ENCODE data around the gene UBE2K. TPM values are rescaled to one million over a fixed set of nuclear protein-coding genes. Genes with fewer than 3 reads are reported as not detected.

The UBE2K gene
- total RNA-seq, 1 experiment from 2014 or later, result 126 TPM

DNA sequence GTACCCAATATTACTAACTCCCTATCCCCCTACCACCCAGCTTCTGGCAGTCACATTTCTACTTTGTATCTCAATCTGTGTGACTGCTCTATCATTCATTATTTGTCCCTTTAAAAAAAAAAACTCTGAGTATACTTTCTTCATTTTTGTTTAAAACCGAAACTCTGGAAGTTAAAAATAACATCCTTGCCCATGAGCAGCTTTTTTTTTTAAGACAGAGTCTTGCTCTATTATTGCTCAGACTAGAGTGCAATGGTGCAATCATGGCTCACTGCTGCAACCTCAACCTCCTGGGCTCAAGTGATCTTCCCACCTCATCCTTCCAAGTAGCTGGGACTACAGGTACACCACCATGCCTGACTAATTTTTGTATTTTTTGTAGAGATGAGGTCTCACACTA lies 15.8 kb downstream of the UBE2K start:
- H3K9me3 ChIP-seq (ENCODE audit: control insufficient read depth in 1 of 2, insufficient read depth in 1 of 2, low read depth in 1 of 2, low read length in 2 of 2), result no peaks in the 10 kb centered on the region
- H3K4me1 ChIP-seq (ENCODE audit: control insufficient read depth in 1 of 2, insufficient read depth in 2 of 2, low read length in 2 of 2), result peaks cover 4 to 6% of the 10 kb centered on the region in 2 experiments; a peak in 2 of 4 replicates
- POLR2A ChIA-PET, result interaction anchor here (0.7 kb wide), 1 partner anchor 37 kb away, joined by 3 read pairs; no protein-coding TSS in a partner anchor
- no peak for DNase-seq (ENCODE audit: low read depth, low spot score)
- no TSS peak for BruUV-seq (replicated peaks)
- no peak overlapping the region for H3K4me2 ChIP-seq (ENCODE audit: low read length)
- RAD21 ChIA-PET (ENCODE audit: low non-redundant PET in 1 of 2, low total read pairs in 2 of 2, uncharacterized antibody in 2 of 2, unreplicated experiment in 2 of 2), result no interaction called here
- ATAC-seq, result no peak
- CTCF ChIA-PET, result no interaction called here
- H2AFZ ChIP-seq (ENCODE audit: low read depth, low read length, poor library complexity, severe bottlenecking), result no peak overlapping the region
- TF ChIP-seq ZNF274 (IDR thresholded peaks at IDR 0.05; ENCODE audit: low read depth, low read length), result no peak
- no peak for TF ChIP-seq CBX3 (IDR thresholded peaks at IDR 0.05; ENCODE audit: low read depth)
- TF ChIP-seq, protein P1, sequence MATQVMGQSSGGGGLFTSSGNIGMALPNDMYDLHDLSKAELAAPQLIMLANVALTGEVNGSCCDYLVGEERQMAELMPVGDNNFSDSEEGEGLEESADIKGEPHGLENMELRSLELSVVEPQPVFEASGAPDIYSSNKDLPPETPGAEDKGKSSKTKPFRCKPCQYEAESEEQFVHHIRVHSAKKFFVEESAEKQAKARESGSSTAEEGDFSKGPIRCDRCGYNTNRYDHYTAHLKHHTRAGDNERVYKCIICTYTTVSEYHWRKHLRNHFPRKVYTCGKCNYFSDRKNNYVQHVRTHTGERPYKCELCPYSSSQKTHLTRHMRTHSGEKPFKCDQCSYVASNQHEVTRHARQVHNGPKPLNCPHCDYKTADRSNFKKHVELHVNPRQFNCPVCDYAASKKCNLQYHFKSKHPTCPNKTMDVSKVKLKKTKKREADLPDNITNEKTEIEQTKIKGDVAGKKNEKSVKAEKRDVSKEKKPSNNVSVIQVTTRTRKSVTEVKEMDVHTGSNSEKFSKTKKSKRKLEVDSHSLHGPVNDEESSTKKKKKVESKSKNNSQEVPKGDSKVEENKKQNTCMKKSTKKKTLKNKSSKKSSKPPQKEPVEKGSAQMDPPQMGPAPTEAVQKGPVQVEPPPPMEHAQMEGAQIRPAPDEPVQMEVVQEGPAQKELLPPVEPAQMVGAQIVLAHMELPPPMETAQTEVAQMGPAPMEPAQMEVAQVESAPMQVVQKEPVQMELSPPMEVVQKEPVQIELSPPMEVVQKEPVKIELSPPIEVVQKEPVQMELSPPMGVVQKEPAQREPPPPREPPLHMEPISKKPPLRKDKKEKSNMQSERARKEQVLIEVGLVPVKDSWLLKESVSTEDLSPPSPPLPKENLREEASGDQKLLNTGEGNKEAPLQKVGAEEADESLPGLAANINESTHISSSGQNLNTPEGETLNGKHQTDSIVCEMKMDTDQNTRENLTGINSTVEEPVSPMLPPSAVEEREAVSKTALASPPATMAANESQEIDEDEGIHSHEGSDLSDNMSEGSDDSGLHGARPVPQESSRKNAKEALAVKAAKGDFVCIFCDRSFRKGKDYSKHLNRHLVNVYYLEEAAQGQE (IDR thresholded peaks at IDR 0.05; ENCODE audit: low read depth), result no peak
- TF ChIP-seq CEBPB (IDR thresholded peaks at IDR 0.05; ENCODE audit: low read depth), result no peak
- TF ChIP-seq, protein P2, sequence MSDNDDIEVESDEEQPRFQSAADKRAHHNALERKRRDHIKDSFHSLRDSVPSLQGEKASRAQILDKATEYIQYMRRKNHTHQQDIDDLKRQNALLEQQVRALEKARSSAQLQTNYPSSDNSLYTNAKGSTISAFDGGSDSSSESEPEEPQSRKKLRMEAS (IDR thresholded peaks at IDR 0.05), result no peak
- TF ChIP-seq POLR2A (IDR thresholded peaks at IDR 0.05; ENCODE audit: borderline replicate concordance, extremely low read depth, insufficient read depth, insufficient read length), result no peak
- TF ChIP-seq EZH2 (IDR thresholded peaks at IDR 0.05), result no peak
- TF ChIP-seq, protein P3, sequence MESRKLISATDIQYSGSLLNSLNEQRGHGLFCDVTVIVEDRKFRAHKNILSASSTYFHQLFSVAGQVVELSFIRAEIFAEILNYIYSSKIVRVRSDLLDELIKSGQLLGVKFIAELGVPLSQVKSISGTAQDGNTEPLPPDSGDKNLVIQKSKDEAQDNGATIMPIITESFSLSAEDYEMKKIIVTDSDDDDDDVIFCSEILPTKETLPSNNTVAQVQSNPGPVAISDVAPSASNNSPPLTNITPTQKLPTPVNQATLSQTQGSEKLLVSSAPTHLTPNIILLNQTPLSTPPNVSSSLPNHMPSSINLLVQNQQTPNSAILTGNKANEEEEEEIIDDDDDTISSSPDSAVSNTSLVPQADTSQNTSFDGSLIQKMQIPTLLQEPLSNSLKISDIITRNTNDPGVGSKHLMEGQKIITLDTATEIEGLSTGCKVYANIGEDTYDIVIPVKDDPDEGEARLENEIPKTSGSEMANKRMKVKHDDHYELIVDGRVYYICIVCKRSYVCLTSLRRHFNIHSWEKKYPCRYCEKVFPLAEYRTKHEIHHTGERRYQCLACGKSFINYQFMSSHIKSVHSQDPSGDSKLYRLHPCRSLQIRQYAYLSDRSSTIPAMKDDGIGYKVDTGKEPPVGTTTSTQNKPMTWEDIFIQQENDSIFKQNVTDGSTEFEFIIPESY (IDR thresholded peaks at IDR 0.05; ENCODE audit: extremely low read depth, insufficient replicate concordance, low read length), result no peak
- TF ChIP-seq YY1 (IDR thresholded peaks at IDR 0.05; ENCODE audit: extremely low read depth, insufficient replicate concordance, low read depth, low read length), result no peak
- TF ChIP-seq POLR2AphosphoS5 (IDR thresholded peaks at IDR 0.05; ENCODE audit: low read depth, low read length), result no peak
- TF ChIP-seq, protein P4, sequence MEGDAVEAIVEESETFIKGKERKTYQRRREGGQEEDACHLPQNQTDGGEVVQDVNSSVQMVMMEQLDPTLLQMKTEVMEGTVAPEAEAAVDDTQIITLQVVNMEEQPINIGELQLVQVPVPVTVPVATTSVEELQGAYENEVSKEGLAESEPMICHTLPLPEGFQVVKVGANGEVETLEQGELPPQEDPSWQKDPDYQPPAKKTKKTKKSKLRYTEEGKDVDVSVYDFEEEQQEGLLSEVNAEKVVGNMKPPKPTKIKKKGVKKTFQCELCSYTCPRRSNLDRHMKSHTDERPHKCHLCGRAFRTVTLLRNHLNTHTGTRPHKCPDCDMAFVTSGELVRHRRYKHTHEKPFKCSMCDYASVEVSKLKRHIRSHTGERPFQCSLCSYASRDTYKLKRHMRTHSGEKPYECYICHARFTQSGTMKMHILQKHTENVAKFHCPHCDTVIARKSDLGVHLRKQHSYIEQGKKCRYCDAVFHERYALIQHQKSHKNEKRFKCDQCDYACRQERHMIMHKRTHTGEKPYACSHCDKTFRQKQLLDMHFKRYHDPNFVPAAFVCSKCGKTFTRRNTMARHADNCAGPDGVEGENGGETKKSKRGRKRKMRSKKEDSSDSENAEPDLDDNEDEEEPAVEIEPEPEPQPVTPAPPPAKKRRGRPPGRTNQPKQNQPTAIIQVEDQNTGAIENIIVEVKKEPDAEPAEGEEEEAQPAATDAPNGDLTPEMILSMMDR (IDR thresholded peaks at IDR 0.05 in 2 of 3, conservative IDR thresholded peaks at IDR 0.05 in 1 of 3; ENCODE audit: borderline replicate concordance in 1 of 3, insufficient read depth in 1 of 3, low read depth in 2 of 3, low read length in 2 of 3), result no peak
- TF ChIP-seq, protein P5, sequence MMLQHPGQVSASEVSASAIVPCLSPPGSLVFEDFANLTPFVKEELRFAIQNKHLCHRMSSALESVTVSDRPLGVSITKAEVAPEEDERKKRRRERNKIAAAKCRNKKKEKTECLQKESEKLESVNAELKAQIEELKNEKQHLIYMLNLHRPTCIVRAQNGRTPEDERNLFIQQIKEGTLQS (IDR thresholded peaks at IDR 0.05), result no peak
- TF ChIP-seq SP1 (IDR thresholded peaks at IDR 0.05; ENCODE audit: low read depth), result no peak
- no peak for TF ChIP-seq EGR1 (IDR thresholded peaks at IDR 0.05; ENCODE audit: low read depth)
- no peak for TF ChIP-seq EZH2phosphoT487 (IDR thresholded peaks at IDR 0.05; ENCODE audit: borderline replicate concordance)
- no peak for TF ChIP-seq SIN3A (IDR thresholded peaks at IDR 0.05; ENCODE audit: low read depth)
- TF ChIP-seq TCF7L2 (IDR thresholded peaks at IDR 0.05; ENCODE audit: borderline replicate concordance, extremely low read depth, insufficient read depth, insufficient read length), result no peak
- TF ChIP-seq JUND (IDR thresholded peaks at IDR 0.05), result no peak
- H3K9ac ChIP-seq (ENCODE audit: low read length), result no peak overlapping the region
- H3K79me2 ChIP-seq (ENCODE audit: insufficient read depth, low read length), result peaks cover 97% of the 10 kb centered on the region
- peaks cover 2 to 9% of the 10 kb centered on the region in 2 experiments; a peak in 1 of 4 replicates for H3K36me3 ChIP-seq (ENCODE audit: control insufficient read depth in 1 of 2, insufficient read depth in 2 of 2, low read length in 2 of 2)
- H3K9me2 ChIP-seq (ENCODE audit: insufficient read depth), result no peaks in the 10 kb centered on the region
- intact Hi-C loops (cut with micrococcal nuclease), result no loop called here
- no peaks in the 10 kb centered on the region for H3K27me3 ChIP-seq (ENCODE audit: insufficient read depth, low read length)
- no peak overlapping the region for H3K27ac ChIP-seq (ENCODE audit: low read depth, low read length)
- H4K20me1 ChIP-seq (ENCODE audit: insufficient read depth), result peaks cover 41% of the 10 kb centered on the region
- no peak overlapping the region for H3K4me3 ChIP-seq (replicated peaks in 1 of 2; ENCODE audit: low read depth in 1 of 2, low read length in 2 of 2)
